IMR-90 (cell line): Measurements from ENCODE around the gene OSBP2. TPM values are rescaled to one million over a fixed set of nuclear protein-coding genes. Genes with fewer than 3 reads are reported as not detected.

Experiments used
- ATAC-seq: fragments of 200-7000 bp; cut with Tn5 transposase; 2 replicates; pipeline ENCODE4 v1.9.1; 2020; ENCODE audit warnings: low read depth, mild to moderate bottlenecking, moderate library complexity
- BruUV-seq: library from RNA; stranded (reverse); fragments of 400-500 nt; replicated peaks from 2 replicates; lab custom pipeline; 2021; lab: Mats Ljungman, UMichigan
- CTCF ChIA-PET: fragments of 300-600 bp; formaldehyde crosslinking; extraction: SDS; loops from one replicate; lab custom pipeline; 2021; ENCODE audit warnings: antibody characterized with exemption; lab: Yijun Ruan, JAX
- POLR2A ChIA-PET: fragments of 300-600 bp; sonication (Branson Sonifier 250); formaldehyde crosslinking; loops from one replicate; lab custom pipeline; 2022; ENCODE audit warnings: antibody characterized with exemption; ENCODE audit not compliant: unreplicated experiment; lab: Charles Lee
- DNase-seq: peaks from one replicate; pipeline ENCODE4 v3.0.0; 2013
- H2AFZ ChIP-seq: replicated peaks from 2 replicates; pipeline ENCODE3; 2013; ENCODE audit warnings: low read length, mild to moderate bottlenecking; ENCODE audit not compliant: poor library complexity
- H2AK5ac ChIP-seq: 2 replicates; pipeline ENCODE4 v1.6.1; 2013; ENCODE audit warnings: low read depth, low read length, inconsistent platforms
- H2AK9ac ChIP-seq: replicated peaks from 2 replicates; pipeline ENCODE3; 2013; ENCODE audit warnings: mild to moderate bottlenecking, low read depth, low read length, moderate library complexity; ENCODE audit not compliant: poor library complexity
- H2BK120ac ChIP-seq: 2 replicates; pipeline ENCODE4 v1.6.1; 2013; ENCODE audit warnings: low read depth, low read length, inconsistent platforms
- H2BK15ac ChIP-seq: 3 replicates; pipeline ENCODE4 v1.6.1; 2013; ENCODE audit warnings: low read depth, low read length, inconsistent platforms
- H2BK20ac ChIP-seq: 2 replicates; pipeline ENCODE4 v1.6.1; 2013; ENCODE audit warnings: low read depth, mild to moderate bottlenecking, inconsistent platforms, low read length, moderate library complexity
- H2BK5ac ChIP-seq: 2 replicates; pipeline ENCODE4 v1.6.1; 2013; ENCODE audit warnings: mild to moderate bottlenecking, low read depth, low read length, inconsistent platforms; ENCODE audit not compliant: poor library complexity, severe bottlenecking
- H3K14ac ChIP-seq: replicated peaks from 2 replicates; pipeline ENCODE4 v1.6.1; 2013; ENCODE audit warnings: low read depth, low read length, inconsistent platforms
- H3K18ac ChIP-seq: 2 replicates; pipeline ENCODE4 v1.6.1; 2013; ENCODE audit warnings: low read depth, low read length, control low read depth
- H3K23ac ChIP-seq: 2 replicates; pipeline ENCODE4 v1.6.1; 2013; ENCODE audit warnings: low read depth, low read length, inconsistent platforms
- H3K27ac ChIP-seq: 2 replicates; pipeline ENCODE4 v1.5.1; 2013; ENCODE audit warnings: mild to moderate bottlenecking, control low read depth, low read length; ENCODE audit not compliant: insufficient read depth
- H3K27me3 ChIP-seq: 2 replicates; pipeline ENCODE4 v1.6.1; 2013; ENCODE audit warnings: low read length; ENCODE audit not compliant: control insufficient read depth, insufficient read depth
- H3K36me3 ChIP-seq: 2 replicates; pipeline ENCODE4 v1.6.1; 2013; ENCODE audit warnings: low read length, mixed read lengths; ENCODE audit not compliant: control insufficient read depth, insufficient read depth
- H3K4ac ChIP-seq: 2 replicates; pipeline ENCODE4 v1.6.1; 2013; ENCODE audit warnings: low read depth, low read length, inconsistent platforms
- H3K4me1 ChIP-seq: 2 replicates; pipeline ENCODE4 v1.6.1; 2013; ENCODE audit warnings: low read length, mixed read lengths; ENCODE audit not compliant: control insufficient read depth, insufficient read depth
- H3K4me2 ChIP-seq: 2 replicates; pipeline ENCODE4 v1.6.1; 2013; ENCODE audit warnings: low read depth, mild to moderate bottlenecking, control low read depth, low read length, moderate library complexity
- H3K4me3 ChIP-seq: 2 replicates; pipeline ENCODE4 v1.5.1; 2013; ENCODE audit warnings: low read depth, mild to moderate bottlenecking, control low read depth, low read length, moderate library complexity; ENCODE audit not compliant: insufficient read depth
- H3K56ac ChIP-seq: 2 replicates; pipeline ENCODE4 v1.6.1; 2013; ENCODE audit warnings: low read length, inconsistent platforms; ENCODE audit not compliant: insufficient read depth; ENCODE audit errors: extremely low read depth
- H3K79me1 ChIP-seq, 2 experiments: 2 replicates each; pipeline ENCODE4 v1.6.1; 2013; ENCODE audit warnings: low read length in 2 of 2, inconsistent platforms in 1 of 2, low read depth in 1 of 2
- H3K9ac ChIP-seq: 2 replicates; pipeline ENCODE4 v1.6.1; 2013; ENCODE audit warnings: low read depth, low read length, control low read depth
- H3K9me1 ChIP-seq: 2 replicates; pipeline ENCODE4 v1.6.1; 2013; ENCODE audit warnings: low read length, inconsistent platforms; ENCODE audit not compliant: insufficient read depth
- H3K9me3 ChIP-seq: 2 replicates; pipeline ENCODE4 v1.6.1; 2013; ENCODE audit warnings: low read length; ENCODE audit not compliant: control insufficient read depth, insufficient read depth
- H4K20me1 ChIP-seq: 2 replicates; pipeline ENCODE4 v1.6.1; 2013; ENCODE audit warnings: low read length, inconsistent platforms; ENCODE audit not compliant: insufficient read depth
- H4K5ac ChIP-seq: 2 replicates; pipeline ENCODE4 v1.6.1; 2013; ENCODE audit warnings: mild to moderate bottlenecking, low read depth, low read length, control low read depth
- H4K8ac ChIP-seq, 2 experiments: 2 replicates each; pipeline ENCODE4 v1.6.1; 2013; ENCODE audit warnings: low read depth in 2 of 2, low read length in 2 of 2, control low read depth in 1 of 2, inconsistent platforms in 1 of 2
- H4K91ac ChIP-seq: 2 replicates; pipeline ENCODE4 v1.6.1; 2013; ENCODE audit warnings: low read depth, low read length, inconsistent platforms; ENCODE audit not compliant: insufficient read depth
- BHLHE40 ChIP-seq: fragments of 150-350 bp; IDR thresholded peaks from 2 replicates; pipeline ENCODE4 v1.6.1; 2016; ENCODE audit warnings: mild to moderate bottlenecking, low read depth, low read length
- CEBPB ChIP-seq: IDR thresholded peaks from 2 replicates; pipeline ENCODE4 v1.6.1; 2012; ENCODE audit warnings: low read depth, low read length, improper control_type of control experiment
- FOS ChIP-seq: fragments of 150-350 bp; IDR thresholded peaks from 2 replicates; pipeline ENCODE4 v1.6.1; 2016; ENCODE audit warnings: low read depth, low read length
- MAFK ChIP-seq: IDR thresholded peaks from 2 replicates; pipeline ENCODE4 v1.6.1; 2012; ENCODE audit warnings: low read depth, low read length, improper control_type of control experiment
- NFE2L2 ChIP-seq: fragments of 150-350 bp; IDR thresholded peaks from 2 replicates; pipeline ENCODE4 v1.6.1; 2016; ENCODE audit warnings: low read depth, mild to moderate bottlenecking, low read length
- POLR2A ChIP-seq: IDR thresholded peaks from 2 replicates; pipeline ENCODE4 v1.6.1; 2012; ENCODE audit warnings: mild to moderate bottlenecking, low read depth, low read length
- WGBS, 2 experiments: methylation state at CpG; one replicate each; pipeline versions ENCODE4 v1.1.5 to v1.1.7; 2013; ENCODE audit warnings: missing lambda C conversion rate in 2 of 2; ENCODE audit not compliant: insufficient read length in 1 of 2; ENCODE audit errors: extremely low coverage in 2 of 2; 5-methylcytosine and 5-hydroxymethylcytosine counted together
- dilution Hi-C: fragments of 300-500 bp; cut with HindIII; formaldehyde crosslinking; loops from one replicate; pipeline ENCODE4 v1.14.3; 2018; ENCODE audit warnings: low sequenced_read_pairs; ENCODE audit not compliant: unreplicated experiment
- in situ Hi-C: fragments of 300-500 bp; cut with MboI; formaldehyde crosslinking; loops from 3 replicates; pipeline ENCODE4 v1.14.3; 2019; ENCODE audit warnings: low sequenced_read_pairs, inconsistent platforms, mixed read lengths
- intact Hi-C: fragments of 100-400 bp; cut with micrococcal nuclease; formaldehyde crosslinking; loops from 2 replicates; pipeline ENCODE4 v1.10.0; 2022
- polyA plus RNA-seq, 3 experiments: library from polyadenylated mRNA; depleted of rRNA; stranded (reverse); fragments of >200 nt; gene quantifications; 2 replicates each; pipeline ENCODE4 v1.2.3, GENCODE V29; 2012; ENCODE audit warnings: low replicate concordance in 1 of 3
- total RNA-seq: library from RNA; depleted of rRNA; stranded (reverse); fragments of >200 nt; gene quantifications from 2 replicates; pipeline ENCODE4 v1.2.3, GENCODE V29; 2012

OSBP2 gene
- total and polyA plus RNA-seq, 2 of the 4 experiments (the other 2 are of a cell fraction), result 1.8 to 2.2 TPM

DNA sequence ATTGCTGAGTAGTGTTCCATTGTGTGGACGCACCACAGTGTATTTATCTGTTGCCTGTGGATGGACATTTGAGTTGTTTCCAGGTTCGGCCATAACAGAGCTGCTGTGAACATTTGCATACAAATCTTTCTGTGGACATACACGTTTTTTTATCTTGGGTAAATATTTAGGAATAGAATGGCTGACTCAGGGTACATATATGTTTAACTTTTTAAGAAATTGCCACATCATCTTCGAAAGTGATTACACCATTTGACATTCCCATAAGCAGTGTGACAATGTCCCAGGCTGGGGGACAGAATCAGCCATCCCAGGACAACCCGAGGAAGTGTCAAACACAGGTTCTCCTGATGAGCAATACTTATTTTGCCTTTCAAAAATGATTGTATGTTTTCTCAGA, 87.9 kb downstream of the OSBP2 start:
- dilution Hi-C loops, result no loop called here

More for the DNA sequence above, 87.9 kb downstream of the OSBP2 start:
- no TSS peak for BruUV-seq
- Histone ChIP-seq H3K4me3 (no peak overlapping the region), H3K56ac (no peak overlapping the region), H4K91ac (no peak overlapping the region), H3K9me1 (peaks cover 8% of the 10 kb centered on the region; the same call in 1 of the 2 replicates), H3K4ac (no peak overlapping the region), H3K18ac (no peak overlapping the region), H2BK120ac (no peak overlapping the region), H2BK5ac (peak overlapping the region; percentile 20), H4K20me1 (peaks cover 5% of the 10 kb centered on the region; the same call in 1 of the 2 replicates), H3K4me2 (peak overlapping the region; percentile 53; the same call in 1 of the 2 replicates), H3K27ac (no peak overlapping the region), H3K9me3 (no peaks in the 10 kb centered on the region), H3K9ac (no peak overlapping the region), H2AK9ac (no peak overlapping the region), H3K79me1 (no peaks in the 10 kb centered on the region), H2AFZ (no peak overlapping the region), H3K23ac (no peak overlapping the region), H4K5ac (no peak overlapping the region), H3K27me3 (no peaks in the 10 kb centered on the region; the same call in 1 of the 2 replicates), H4K8ac (no peak overlapping the region), H3K36me3 (no peaks in the 10 kb centered on the region), H2BK15ac (no peak overlapping the region), H3K4me1 (peaks cover 10% of the 10 kb centered on the region), H2AK5ac (0 out of 2 replicates have a peak overlapping the region, but pooled peaks have one; percentile 11), H2BK20ac (0 out of 2 replicates have a peak overlapping the region, but pooled peaks have one; percentile 33), H3K14ac (no peak overlapping the region)
- POLR2A ChIA-PET, result no interaction called here
- in situ Hi-C loops (loop anchor here (10.0 kb wide), 1 partner anchor 122 kb away; no protein-coding TSS in a partner anchor), intact Hi-C loops (no loop called here)
- WGBS, 2 experiments, result no CpG with 5 or more reads among the region's 5 CpGs
- ATAC-seq (peak; percentile 68), DNase-seq (peak; percentile 54)
- CTCF ChIA-PET, result no interaction called here
- TF ChIP-seq CEBPB (peak; percentile 68; the same call in 1 of the 2 replicates), POLR2A (no peak), FOS (no peak), BHLHE40 (no peak), NFE2L2 (peak; percentile 30; the same call in 1 of the 2 replicates), MAFK (peak; percentile 44; the same call in 1 of the 2 replicates)
